ENCODE results near the gene SPTBN4.
"Not testable (repeated sequence)": the region's sequence is repeated elsewhere in the genome, so short reads cannot be mapped to it uniquely, and the experiment has no call there.

- TF ChIP-seq KDM1A (IDR thresholded peaks at IDR 0.05; ENCODE audit: borderline replicate concordance); ZNF207 (IDR thresholded peaks at IDR 0.05; ENCODE audit: borderline replicate concordance); EGR1 (IDR thresholded peaks at IDR 0.05; ENCODE audit: borderline replicate concordance in 1 of 2, low read depth in 2 of 2, low read length in 2 of 2); CREB1 (IDR thresholded peaks at IDR 0.05; ENCODE audit: low read depth); ZNF274 (IDR thresholded peaks at IDR 0.05; ENCODE audit: insufficient read depth, insufficient read length); EP300 (IDR thresholded peaks at IDR 0.05; ENCODE audit: borderline replicate concordance in 1 of 2, control insufficient read depth in 1 of 2, low read depth in 2 of 2, low read length in 2 of 2): not testable (repeated sequence)
Observed at GRCh38 chr19:40475878-40476644, 9.3 kb downstream of the SPTBN4 start.
